M059J (cell line): ENCODE data around the gene PHF20. TPM values are rescaled to one million over a fixed set of nuclear protein-coding genes. Genes with fewer than 3 reads are reported as not detected.
"Not testable (repeated sequence)": the region's sequence is repeated elsewhere in the genome, so short reads cannot be mapped to it uniquely, and the experiment has no call there.

ENCODE experiments used
- DNase-seq: peaks from one replicate; pipeline ENCODE4 v3.0.0-alpha.2; 2012; ENCODE audit warnings: low read depth
- total RNA-seq: library from RNA; depleted of rRNA; stranded (reverse); fragments of >200 nt; shearing (Covaris generic); gene quantifications from 2 replicates; pipeline ENCODE4 v1.2.3, GENCODE V29; 2014

The PHF20 gene
- total RNA-seq, 1 experiment from 2014 or later, result 57.6 TPM

DNA sequence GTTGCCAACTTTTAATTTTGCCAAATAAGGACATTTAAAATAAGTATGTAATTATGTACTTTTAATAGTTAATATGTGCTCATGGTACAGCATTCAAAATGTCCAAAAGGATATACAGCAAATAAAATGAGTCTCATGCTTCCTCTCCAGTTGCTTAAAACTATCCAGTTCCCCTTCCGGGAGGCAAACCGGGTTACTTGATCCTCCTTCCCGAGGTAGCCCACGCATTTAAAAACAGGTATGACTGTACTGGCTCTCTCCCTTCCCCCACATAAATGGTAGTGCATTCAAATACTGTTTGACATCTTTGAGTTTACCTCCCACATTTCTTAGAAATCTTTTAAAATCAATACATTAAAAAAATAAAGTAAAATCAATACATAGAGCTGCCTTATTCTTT lies 66.4 kb downstream of the PHF20 start:
- no peak for DNase-seq

DNA sequence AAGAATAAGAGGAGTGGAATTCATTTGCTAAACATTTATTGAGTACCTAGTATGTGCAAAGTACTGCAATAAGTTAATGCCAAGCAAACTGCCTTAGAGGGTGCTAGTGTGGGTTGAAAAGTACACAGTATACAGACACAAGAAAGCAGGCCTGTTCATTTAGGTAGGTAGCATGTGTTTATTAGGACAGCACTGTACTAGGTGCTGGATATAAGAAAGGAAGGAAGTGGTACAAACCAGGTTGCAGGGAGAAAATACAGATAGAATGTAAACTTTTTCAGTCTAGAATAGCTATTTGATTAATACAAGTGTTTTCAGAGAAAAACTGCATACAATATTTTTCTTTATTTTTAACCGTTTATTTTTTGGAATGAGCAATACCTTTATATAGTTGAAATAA lies 68.1 kb downstream of the PHF20 start:
- no peak for DNase-seq

DNA sequence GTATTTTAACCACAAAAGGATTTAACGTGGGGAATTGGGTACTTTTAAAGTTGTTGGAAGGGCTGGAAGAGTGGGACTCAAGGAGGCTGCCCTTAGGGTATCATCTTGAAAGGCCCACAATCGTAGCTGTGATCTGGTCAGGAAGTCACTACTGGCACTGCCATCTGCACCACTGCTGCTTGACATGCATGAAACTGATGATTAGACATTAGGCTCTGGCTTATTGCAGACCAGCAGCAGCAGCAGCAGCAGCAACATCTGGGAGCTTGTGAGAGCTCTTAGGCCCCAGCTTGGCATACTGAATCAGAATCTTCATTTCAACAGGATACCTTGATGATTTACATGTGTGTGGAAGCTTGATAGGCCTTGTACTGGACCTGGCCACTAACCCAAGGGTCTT lies 68.6 kb downstream of the PHF20 start:
- DNase-seq, result no peak

- DNase-seq, result no peak
These were observed 70.5 kb downstream of the PHF20 start for GRCh38 chr20:35842361-35842760.

- not testable (repeated sequence) for DNase-seq
These were observed 72.1 kb downstream of the PHF20 start for GRCh38 chr20:35843894-35844293.

- DNase-seq, result no peak
These were observed 73.7 kb downstream of the PHF20 start for GRCh38 chr20:35845561-35845960.

GRCh38 chr20:35849706-35850105 lies 77.9 kb downstream of the PHF20 start:
- no peak for DNase-seq

- not testable (repeated sequence) for DNase-seq
These were observed 79.8 kb downstream of the PHF20 start for GRCh38 chr20:35851659-35852058.

- no peak for DNase-seq
These were observed 83.0 kb downstream of the PHF20 start for GRCh38 chr20:35854713-35855348.

DNA sequence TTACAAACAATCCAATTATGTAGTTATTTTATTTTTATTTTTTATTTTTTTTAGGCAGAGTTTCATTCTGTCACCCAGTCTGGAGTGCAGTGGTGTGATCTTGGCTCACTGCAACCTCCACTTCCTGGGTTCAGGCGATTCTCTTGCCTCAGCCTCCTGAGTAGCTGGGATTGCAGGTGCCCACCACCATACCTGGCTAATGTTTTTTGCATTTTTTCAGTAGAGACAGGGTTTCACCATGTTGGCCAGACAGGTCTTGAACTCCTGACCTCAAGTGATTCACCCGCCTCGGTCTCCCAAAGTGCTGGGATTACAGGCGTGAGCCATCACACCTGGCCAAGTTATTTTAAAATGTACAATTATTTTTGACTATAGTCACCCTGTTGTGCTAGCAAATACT lies 83.8 kb downstream of the PHF20 start:
- DNase-seq, result not testable (repeated sequence)

GRCh38 chr20:35856866-35857265 lies 85.1 kb downstream of the PHF20 start:
- peak; percentile 33 for DNase-seq

DNA sequence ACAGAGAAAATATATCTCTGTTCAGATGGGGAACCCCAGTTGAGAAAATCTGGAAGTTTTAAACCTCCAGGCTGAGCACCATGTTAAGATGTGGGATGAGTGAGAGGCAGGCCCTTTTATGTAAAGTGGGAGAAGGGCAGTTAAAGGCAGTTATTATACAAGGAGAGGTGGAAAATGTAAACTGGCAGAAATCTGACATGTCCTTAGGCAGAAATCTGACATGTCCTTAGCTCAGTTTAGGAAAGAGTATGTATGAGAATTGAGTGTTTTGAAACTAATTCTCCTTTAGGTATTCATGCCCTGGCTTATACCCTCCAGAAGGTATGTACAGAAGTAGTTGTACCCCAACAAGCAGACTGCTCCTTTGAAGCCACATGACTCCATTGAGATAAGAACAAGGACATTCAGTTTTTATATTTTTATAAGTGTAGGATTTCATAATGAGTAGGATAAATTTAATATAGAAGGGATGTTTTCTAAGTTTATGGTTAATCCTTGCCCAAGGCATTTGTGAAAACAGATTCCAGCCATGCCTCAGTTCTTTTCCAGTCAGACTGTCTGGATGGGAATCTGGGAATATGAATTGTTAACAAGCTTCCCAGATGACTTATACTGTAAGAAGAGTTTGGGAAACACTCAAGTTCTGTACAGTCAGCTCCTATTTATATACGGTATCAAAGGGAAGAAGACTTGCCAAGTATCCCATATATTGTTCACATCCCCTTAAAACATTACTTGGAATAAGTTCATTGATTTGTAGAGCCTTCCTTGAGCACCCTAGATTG lies 94.8 kb downstream of the PHF20 start:
- no peak for DNase-seq

DNA sequence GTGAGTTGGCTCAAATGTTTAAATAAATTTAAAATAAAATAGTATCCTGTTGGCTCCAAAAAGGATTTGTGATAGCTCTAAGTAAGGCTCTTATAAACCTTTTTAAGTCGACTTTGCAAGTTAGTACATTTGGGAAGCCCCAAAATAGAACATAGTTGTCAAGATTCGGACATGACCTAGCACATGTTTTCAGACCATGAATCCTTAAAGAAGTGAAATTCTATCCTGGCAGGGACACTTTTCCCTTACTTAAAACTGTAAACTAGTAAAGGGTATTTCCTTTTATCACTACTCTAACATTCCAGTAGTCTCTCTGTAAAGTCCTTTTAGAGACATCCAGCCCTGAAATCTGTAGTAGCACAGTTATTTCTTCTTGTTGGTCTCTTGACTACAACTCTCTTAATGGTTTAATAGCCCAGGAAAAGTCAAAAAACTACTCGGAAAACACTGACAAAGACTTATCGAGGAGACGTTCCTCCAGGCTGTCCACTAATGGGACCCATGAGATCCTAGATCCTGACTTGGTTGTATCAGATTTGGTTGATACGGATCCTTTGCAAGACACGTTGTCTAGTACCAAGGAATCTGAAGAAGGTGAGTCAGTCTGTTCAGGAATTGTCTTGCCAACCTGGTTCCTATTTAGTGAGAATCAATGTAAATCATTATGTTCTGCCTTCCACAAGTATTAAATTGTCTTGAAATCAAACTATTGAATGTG lies 98.9 kb downstream of the PHF20 start:
- DNase-seq, result peak; percentile 78

DNA sequence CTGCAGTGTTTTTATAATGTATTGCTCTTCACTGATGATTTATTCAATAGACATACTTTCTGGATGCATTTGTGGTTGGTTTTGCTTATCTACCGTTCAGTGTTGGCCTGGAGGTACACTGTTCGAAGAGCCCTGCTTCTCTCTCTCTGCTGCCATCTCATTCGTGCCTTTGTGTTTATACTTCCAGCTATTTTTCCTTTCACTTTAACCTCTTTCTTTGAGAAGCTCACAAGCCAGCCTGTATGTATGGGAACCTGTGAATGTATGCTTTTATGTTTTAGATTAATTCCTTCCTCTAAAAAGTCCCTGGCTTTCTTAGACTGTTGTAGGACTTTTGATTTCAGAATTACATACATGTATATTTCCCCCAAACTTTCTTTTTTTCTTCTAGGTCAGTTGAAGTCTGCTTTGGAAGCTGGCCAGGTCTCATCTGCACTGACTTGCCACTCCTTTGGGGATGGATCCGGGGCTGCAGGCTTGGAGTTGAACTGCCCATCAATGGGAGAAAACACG lies 99.5 kb downstream of the PHF20 start:
- peak; percentile 89 for DNase-seq

- DNase-seq, result no peak
These were observed 104.2 kb downstream of the PHF20 start for GRCh38 chr20:35876033-35876320.

DNA sequence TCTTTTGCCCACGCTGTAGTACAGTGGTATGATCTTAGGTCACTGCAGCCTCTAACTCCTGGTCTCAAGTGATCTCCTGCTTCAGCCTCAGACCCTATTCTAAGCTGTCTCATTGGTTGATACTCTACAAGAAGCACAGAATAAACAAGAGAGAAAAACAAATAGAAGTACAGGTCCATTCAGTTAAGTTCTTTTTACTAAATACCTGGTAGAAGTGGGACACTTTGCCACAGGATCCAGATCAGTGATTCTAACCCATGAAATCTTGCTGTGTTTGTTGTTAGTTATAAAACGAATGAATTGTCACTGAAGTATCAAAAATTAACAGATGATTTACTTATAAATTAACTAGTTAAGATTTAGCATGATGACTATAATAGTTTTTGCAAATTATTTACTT lies 105.8 kb downstream of the PHF20 start:
- no peak for DNase-seq

DNA sequence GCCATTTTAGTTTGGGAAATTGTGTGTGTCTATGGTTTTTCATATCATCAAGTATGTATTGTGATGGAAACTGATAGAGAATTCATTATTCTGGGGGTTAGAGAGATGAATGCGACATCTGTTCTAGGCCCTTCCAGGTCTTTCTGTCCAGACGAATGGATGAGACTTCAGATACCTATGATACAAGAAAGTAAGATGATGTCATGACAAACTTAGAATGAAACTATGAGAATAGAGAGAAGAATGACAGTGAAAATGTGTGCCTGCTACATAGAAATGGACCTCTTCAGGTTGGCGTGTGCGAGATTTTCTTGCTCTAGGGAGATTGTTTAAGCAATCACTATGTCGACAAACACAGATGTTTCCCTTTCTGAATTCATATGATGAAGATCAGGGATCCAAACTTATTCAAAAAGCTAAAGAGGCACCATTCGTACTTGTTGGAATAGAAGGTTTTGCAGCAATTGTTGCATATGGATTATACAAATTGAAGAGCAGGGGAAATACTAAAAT lies 106.4 kb downstream of the PHF20 start:
- no peak for DNase-seq

DNA sequence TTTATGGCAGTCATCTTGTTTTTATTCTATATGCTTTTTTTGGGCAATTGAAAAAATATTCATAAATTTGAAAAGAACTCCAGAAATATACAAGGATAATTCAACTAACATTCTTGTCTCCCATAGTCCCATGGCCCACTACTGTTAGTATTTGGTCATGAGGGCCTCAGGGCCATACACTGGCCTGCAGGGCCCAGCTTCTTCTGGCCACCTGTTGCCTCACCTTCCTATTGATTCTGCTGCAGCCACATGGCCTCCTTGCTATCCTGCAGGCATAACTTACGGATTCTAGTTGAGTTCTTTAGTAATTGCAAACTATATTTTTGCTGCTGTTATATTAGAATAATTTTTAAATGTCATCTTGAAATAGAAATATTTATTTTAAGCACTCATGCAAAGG lies 109.9 kb downstream of the PHF20 start:
- DNase-seq, result no peak

DNA sequence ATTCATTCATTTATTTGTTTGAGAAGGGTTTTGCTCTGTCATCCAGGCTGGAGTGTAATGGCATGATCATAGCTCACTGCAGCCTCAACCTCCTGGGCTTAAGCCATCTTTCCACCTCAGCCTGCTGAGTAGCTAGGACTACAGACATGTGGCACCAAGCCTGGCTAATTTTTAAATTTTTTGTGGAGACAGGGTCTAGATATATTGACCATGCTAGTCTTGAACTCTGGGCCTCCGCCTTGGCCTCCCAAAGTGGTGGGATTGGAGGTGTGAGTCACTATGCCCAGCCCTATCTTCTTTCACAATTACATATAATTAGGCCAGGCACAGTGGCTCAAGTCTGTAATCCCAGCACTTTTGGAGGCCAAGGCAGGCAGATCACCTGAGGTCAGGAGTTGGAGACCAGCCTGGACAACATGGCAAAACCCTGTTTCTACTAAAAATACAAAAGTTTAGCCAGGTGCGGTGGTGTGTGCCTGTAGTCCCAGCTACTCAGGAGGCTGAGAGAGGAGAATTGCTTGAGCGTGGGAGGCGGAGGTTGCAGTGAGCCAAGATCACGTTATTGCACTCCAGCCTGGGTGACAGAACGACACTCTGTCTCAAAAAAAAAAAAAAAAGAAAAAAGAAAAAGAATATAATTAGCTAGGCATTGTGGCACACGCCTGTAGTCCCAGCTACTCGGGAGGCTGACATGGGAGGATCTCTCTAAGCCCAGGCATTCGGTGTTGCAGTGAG lies 110.8 kb downstream of the PHF20 start:
- DNase-seq, result peak; percentile 59

DNA sequence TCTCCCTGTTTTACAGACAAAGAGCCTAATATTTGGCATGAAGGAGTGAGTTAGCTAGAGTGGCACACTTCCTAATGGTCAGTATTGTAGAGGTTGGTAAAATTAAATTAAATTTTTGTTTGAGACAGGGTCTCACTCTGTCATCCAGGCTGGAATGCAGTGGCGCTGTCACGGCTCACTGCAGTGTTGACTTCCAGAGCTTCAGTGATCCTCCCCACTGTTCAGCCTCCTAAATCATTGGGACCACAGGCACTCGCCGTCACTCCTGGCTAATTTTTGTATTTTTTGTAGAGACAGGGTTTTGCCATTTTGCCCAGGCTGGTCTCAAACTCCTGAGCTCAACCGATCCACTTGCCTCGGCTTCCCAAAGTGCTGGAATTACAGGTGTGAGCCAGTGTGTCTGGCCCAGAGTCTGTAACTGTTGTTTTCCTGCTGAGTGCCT lies 111.5 kb downstream of the PHF20 start:
- peak; percentile 58 for DNase-seq

DNA sequence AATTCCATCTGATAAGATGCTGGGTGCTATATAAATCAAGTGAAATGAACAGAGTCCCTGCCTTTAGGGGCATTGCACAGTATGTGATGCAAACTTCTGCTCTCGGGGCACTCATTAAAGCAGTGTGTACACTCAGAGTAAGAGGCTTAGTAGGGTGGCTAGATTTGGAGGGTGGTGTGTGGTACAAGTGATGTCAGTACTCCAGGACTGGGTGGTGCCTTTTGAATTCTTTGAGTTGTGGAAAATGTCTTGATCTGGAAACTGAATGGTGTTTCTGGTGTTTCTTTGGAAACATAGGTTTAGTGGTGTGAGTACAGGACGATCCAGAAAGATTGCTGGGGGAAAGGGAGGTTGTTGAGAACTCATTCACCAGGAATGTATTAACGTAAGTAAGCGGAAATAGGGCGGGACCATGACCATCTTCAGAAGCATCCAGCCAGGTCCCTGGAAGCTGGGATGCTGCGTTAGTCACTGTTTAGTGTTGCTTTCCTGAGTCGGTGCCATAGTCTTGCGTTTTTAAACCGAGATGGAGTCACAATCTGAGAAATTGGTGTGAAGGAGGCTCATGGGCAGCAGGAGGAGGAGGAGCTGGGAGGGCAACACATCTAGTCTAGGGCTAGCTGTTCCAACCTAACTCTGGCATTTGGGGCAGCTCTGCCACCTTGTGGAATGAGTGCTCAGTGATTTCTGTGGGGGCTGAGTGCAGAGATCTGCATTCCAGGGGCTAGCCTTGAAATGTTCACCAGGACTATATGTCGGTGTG lies 112.1 kb downstream of the PHF20 start:
- peak; percentile 100 for DNase-seq
